HepG2 (cell line): ENCODE measurements around the gene CAMK2D. TPM values are rescaled to one million over a fixed set of nuclear protein-coding genes. Genes with fewer than 3 reads are reported as not detected.

Source experiments
- CBFB ChIP-seq: sonication (generic); formaldehyde crosslinking; IDR thresholded peaks from 2 replicates; pipeline ENCODE4 v1.4.0; 2020; ENCODE audit warnings: missing genetic modification reagents
- EP300 ChIP-seq, 3 experiments: sonication (generic) in 1 of 3; formaldehyde crosslinking in 1 of 3; IDR thresholded peaks; 2 replicates each; pipeline versions ENCODE4 v1.5.1 to v1.6.1; 2011 to 2020; ENCODE audit warnings: low read depth in 2 of 3, low read length in 2 of 3, borderline replicate concordance in 1 of 3, improper control_type of control experiment in 1 of 3, mild to moderate bottlenecking in 1 of 3, missing genetic modification reagents in 1 of 3, moderate library complexity in 1 of 3
- FOSL1 ChIP-seq: sonication (generic); formaldehyde crosslinking; IDR thresholded peaks from 2 replicates; pipeline ENCODE4 v1.9.0; 2021; ENCODE audit warnings: missing genetic modification reagents, borderline replicate concordance
- FOXJ3 ChIP-seq: sonication (generic); formaldehyde crosslinking; IDR thresholded peaks from 2 replicates; pipeline ENCODE4 v1.4.0; 2020; ENCODE audit warnings: missing genetic modification reagents, mild to moderate bottlenecking, borderline replicate concordance
- FOXO1 ChIP-seq: sonication (generic); formaldehyde crosslinking; IDR thresholded peaks from 2 replicates; pipeline ENCODE4 v1.4.0; 2020; ENCODE audit warnings: missing genetic modification reagents
- FOXP1 ChIP-seq, 2 experiments: fragments of 450-650 bp in 1 of 2; IDR thresholded peaks; 2 replicates each; pipeline ENCODE4 v1.6.1; 2017 to 2018; ENCODE audit warnings: antibody characterized with exemption in 1 of 2
- GATAD2A ChIP-seq: IDR thresholded peaks from 2 replicates; pipeline ENCODE4 v1.6.1; 2016
- GFI1 ChIP-seq: sonication (generic); formaldehyde crosslinking; IDR thresholded peaks from 2 replicates; pipeline ENCODE4 v1.5.0; 2020; ENCODE audit warnings: missing genetic modification reagents, mild to moderate bottlenecking, borderline replicate concordance
- HOXD1 ChIP-seq: sonication (generic); formaldehyde crosslinking; IDR thresholded peaks from 2 replicates; pipeline ENCODE4 v1.5.0; 2020; ENCODE audit warnings: missing genetic modification reagents
- JUN ChIP-seq: sonication (generic); formaldehyde crosslinking; IDR thresholded peaks from 2 replicates; pipeline ENCODE4 v1.4.0; 2020; ENCODE audit warnings: mild to moderate bottlenecking, missing genetic modification reagents
- KAT8 ChIP-seq: IDR thresholded peaks from 2 replicates; pipeline ENCODE4 v1.6.1; 2016; ENCODE audit warnings: missing genetic modification reagents, missing compliant biosample characterization
- NFIC ChIP-seq: IDR thresholded peaks from 2 replicates; pipeline ENCODE4 v1.6.1; 2012; ENCODE audit warnings: mild to moderate bottlenecking, low read length, inconsistent platforms
- NPAS2 ChIP-seq: sonication (generic); formaldehyde crosslinking; IDR thresholded peaks from 2 replicates; pipeline ENCODE4 v1.8.0; 2022; ENCODE audit warnings: mild to moderate bottlenecking, missing genetic modification reagents, borderline replicate concordance
- PAX8 ChIP-seq: sonication (generic); formaldehyde crosslinking; IDR thresholded peaks from 2 replicates; pipeline ENCODE4 v1.8.0; 2022; ENCODE audit warnings: mild to moderate bottlenecking, missing genetic modification reagents, borderline replicate concordance
- RBM39 ChIP-seq: fragments of 200-400 bp; formaldehyde crosslinking; IDR thresholded peaks from one replicate; pipeline ENCODE4 v1.6.1; 2018; ENCODE audit warnings: antibody characterized with exemption, mild to moderate bottlenecking, low read depth, low read length; ENCODE audit not compliant: poor library complexity, severe bottlenecking
- SOX5 ChIP-seq: IDR thresholded peaks from 2 replicates; pipeline ENCODE4 v1.6.1; 2016; ENCODE audit warnings: borderline replicate concordance
- SOX6 ChIP-seq, 2 experiments: fragments of 450-650 bp in 1 of 2; sonication (generic) in 1 of 2; formaldehyde crosslinking in 1 of 2; IDR thresholded peaks; 2 replicates each; pipeline versions ENCODE4 v1.4.0 to v1.6.1; 2017 to 2020; ENCODE audit warnings: antibody characterized with exemption in 1 of 2, mild to moderate bottlenecking in 1 of 2, missing genetic modification reagents in 1 of 2
- TGIF2 ChIP-seq: IDR thresholded peaks from 2 replicates; pipeline ENCODE4 v1.6.1; 2016; ENCODE audit warnings: control low read depth, missing compliant biosample characterization
- ZNF317 ChIP-seq: sonication (generic); formaldehyde crosslinking; IDR thresholded peaks from 2 replicates; pipeline ENCODE4 v1.5.0; 2020; ENCODE audit warnings: mild to moderate bottlenecking, missing genetic modification reagents
- ZNF564 ChIP-seq: sonication (generic); formaldehyde crosslinking; IDR thresholded peaks from 2 replicates; pipeline ENCODE4 v1.8.1; 2023; ENCODE audit warnings: mild to moderate bottlenecking, missing genetic modification reagents
- ZNF605 ChIP-seq: sonication (generic); formaldehyde crosslinking; IDR thresholded peaks from 2 replicates; pipeline ENCODE4 v1.8.0; 2022; ENCODE audit warnings: mild to moderate bottlenecking, missing genetic modification reagents
- ZNF614 ChIP-seq: IDR thresholded peaks from 2 replicates; pipeline ENCODE4 v1.6.1; 2018; ENCODE audit warnings: missing biosample characterization, missing genetic modification reagents, inconsistent platforms, borderline replicate concordance
- ZNF644 ChIP-seq: IDR thresholded peaks from 2 replicates; pipeline ENCODE4 v1.6.1; 2016; ENCODE audit warnings: low read depth
- ZNF703 ChIP-seq: sonication (generic); formaldehyde crosslinking; IDR thresholded peaks from 2 replicates; pipeline ENCODE4 v1.5.1; 2020; ENCODE audit warnings: missing genetic modification reagents, mild to moderate bottlenecking, moderate library complexity, borderline replicate concordance
- polyA plus RNA-seq, 8 experiments: library from polyadenylated mRNA; depleted of rRNA in 3 of 8; stranded (reverse) in 7 of 8; unstranded in 1 of 8; fragments of >200 nt; fragmentation: Illumina TruSeq in 4 of 8; extraction: Trizol in 4 of 8; gene quantifications; 2 replicates each; pipeline versions ENCODE4 v1.2.1 to v1.2.3, GENCODE V29; 2011 to 2016; ENCODE audit warnings: low read depth in 4 of 8, missing spikeins in 1 of 8, mixed read lengths in 1 of 8; ENCODE audit not compliant: insufficient read depth in 1 of 8
- total RNA-seq, 5 experiments: library from RNA; depleted of rRNA; stranded (reverse); fragments of >200 nt; fragmentation: Illumina TruSeq; extraction: Trizol; gene quantifications; 2 replicates each; pipeline ENCODE4 v1.2.3, GENCODE V29; 2016; ENCODE audit warnings: low read depth in 1 of 5
- TF ChIP-seq, protein P1 (sequence below): sonication (generic); formaldehyde crosslinking; conservative IDR thresholded peaks from 2 replicates; pipeline ENCODE4 v1.4.0; 2020; ENCODE audit warnings: missing genetic modification reagents
- TF ChIP-seq, protein P2 (sequence below): IDR thresholded peaks from 2 replicates; pipeline ENCODE4 v1.6.1; 2012; ENCODE audit warnings: low read length, improper control_type of control experiment
- TF ChIP-seq, protein P3 (sequence below): IDR thresholded peaks from 2 replicates; pipeline ENCODE4 v1.6.1; 2016; ENCODE audit warnings: missing biosample characterization, missing genetic modification reagents, low read depth

Gene CAMK2D
- total and polyA plus RNA-seq, 2 of the 13 experiments (the other 11 are each of a cell fraction or from before 2014, with no cell fraction given): 18.0 to 65.4 TPM

DNA sequence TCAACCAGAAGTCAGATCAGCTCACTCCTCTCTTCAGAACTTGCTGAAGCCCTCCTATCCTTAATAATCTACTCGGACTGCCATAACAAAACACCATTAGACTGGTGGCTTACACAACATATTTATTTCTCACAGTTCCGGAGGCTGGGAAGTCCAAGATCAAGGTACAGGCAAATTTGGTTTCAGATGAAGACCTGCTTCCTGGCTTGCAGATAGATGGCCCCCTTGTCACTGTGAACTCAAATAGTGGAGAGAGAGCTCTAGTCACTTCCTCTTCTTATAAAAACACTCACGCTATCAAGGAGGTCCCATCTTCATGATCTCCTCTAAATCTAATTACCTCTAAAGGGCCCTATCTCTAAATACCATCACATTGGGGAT, 125.1 kb downstream of the CAMK2D start (continued):
- no peak for TF ChIP-seq RBM39
- peak; percentile 51; the same call in 1 of the 2 replicates for TF ChIP-seq SOX5 (CRISPR knock-in tag)
- peak; percentile 100 for TF ChIP-seq ZNF564 (CRISPR knock-in tag)
- TF ChIP-seq ZNF614 (CRISPR knock-in tag): peak; percentile 97
- peak; percentile 58; the same call in 1 of the 2 replicates for TF ChIP-seq KAT8 (CRISPR knock-in tag)
- no peak for TF ChIP-seq HOXD1 (CRISPR knock-in tag)
- no peak for TF ChIP-seq NFIC
- peak; percentile 65; the same call in 1 of the 2 replicates for TF ChIP-seq FOXJ3 (CRISPR knock-in tag)
- TF ChIP-seq ZNF703: no peak
- TF ChIP-seq ZNF605: no peak
- no peak for TF ChIP-seq PAX8 (CRISPR knock-in tag)
- TF ChIP-seq ZNF317: peak; percentile 82
- TF ChIP-seq, protein P1, sequence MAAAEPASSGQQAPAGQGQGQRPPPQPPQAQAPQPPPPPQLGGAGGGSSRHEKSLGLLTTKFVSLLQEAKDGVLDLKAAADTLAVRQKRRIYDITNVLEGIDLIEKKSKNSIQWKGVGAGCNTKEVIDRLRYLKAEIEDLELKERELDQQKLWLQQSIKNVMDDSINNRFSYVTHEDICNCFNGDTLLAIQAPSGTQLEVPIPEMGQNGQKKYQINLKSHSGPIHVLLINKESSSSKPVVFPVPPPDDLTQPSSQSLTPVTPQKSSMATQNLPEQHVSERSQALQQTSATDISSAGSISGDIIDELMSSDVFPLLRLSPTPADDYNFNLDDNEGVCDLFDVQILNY (CRISPR knock-in tag): no peak
- no peak for TF ChIP-seq SOX6 (IDR thresholded peaks at IDR 0.05)
- TF ChIP-seq SOX6 (CRISPR knock-in tag; IDR thresholded peaks at IDR 0.05): peak; percentile 64
- TF ChIP-seq, protein P2, sequence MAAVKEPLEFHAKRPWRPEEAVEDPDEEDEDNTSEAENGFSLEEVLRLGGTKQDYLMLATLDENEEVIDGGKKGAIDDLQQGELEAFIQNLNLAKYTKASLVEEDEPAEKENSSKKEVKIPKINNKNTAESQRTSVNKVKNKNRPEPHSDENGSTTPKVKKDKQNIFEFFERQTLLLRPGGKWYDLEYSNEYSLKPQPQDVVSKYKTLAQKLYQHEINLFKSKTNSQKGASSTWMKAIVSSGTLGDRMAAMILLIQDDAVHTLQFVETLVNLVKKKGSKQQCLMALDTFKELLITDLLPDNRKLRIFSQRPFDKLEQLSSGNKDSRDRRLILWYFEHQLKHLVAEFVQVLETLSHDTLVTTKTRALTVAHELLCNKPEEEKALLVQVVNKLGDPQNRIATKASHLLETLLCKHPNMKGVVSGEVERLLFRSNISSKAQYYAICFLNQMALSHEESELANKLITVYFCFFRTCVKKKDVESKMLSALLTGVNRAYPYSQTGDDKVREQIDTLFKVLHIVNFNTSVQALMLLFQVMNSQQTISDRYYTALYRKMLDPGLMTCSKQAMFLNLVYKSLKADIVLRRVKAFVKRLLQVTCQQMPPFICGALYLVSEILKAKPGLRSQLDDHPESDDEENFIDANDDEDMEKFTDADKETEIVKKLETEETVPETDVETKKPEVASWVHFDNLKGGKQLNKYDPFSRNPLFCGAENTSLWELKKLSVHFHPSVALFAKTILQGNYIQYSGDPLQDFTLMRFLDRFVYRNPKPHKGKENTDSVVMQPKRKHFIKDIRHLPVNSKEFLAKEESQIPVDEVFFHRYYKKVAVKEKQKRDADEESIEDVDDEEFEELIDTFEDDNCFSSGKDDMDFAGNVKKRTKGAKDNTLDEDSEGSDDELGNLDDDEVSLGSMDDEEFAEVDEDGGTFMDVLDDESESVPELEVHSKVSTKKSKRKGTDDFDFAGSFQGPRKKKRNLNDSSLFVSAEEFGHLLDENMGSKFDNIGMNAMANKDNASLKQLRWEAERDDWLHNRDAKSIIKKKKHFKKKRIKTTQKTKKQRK: no peak
- no peak for TF ChIP-seq FOXP1 (IDR thresholded peaks at IDR 0.05)
- TF ChIP-seq FOXP1 (CRISPR knock-in tag; IDR thresholded peaks at IDR 0.05): peak; percentile 59; the same call in 1 of the 2 replicates
- TF ChIP-seq FOSL1 (CRISPR knock-in tag): no peak
- peak; percentile 27; the same call in 1 of the 2 replicates for TF ChIP-seq GFI1
- peak in 1 of 2 experiments; percentile 47; a peak in 2 of 4 replicates for TF ChIP-seq EP300 (IDR thresholded peaks at IDR 0.05; ENCODE audit: low read depth in 2 of 2, low read length in 2 of 2)
- peak; percentile 37; the same call in 1 of the 2 replicates for TF ChIP-seq EP300 (CRISPR knock-in tag; IDR thresholded peaks at IDR 0.05; ENCODE audit: borderline replicate concordance)
- no peak for TF ChIP-seq CBFB (CRISPR knock-in tag)
- TF ChIP-seq JUN (CRISPR knock-in tag): no peak
- TF ChIP-seq, protein P3, sequence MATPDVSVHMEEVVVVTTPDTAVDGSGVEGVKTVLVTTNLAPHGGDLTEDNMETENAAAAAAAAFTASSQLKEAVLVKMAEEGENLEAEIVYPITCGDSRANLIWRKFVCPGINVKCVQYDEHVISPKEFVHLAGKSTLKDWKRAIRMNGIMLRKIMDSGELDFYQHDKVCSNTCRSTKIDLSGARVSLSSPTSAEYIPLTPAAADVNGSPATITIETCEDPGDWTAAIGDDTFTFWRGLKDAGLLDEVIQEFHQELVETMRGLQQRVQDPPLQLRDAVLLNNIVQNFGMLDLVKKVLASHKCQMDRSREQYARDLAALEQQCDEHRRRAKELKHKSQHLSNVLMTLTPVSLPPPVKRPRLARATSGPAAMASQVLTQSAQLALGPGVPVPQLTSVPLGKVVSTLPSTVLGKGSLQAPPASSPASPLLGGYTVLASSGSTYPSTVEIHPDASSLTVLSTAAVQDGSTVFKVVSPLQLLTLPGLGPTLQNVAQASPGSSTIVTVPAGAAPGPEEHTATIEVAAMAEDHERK (CRISPR knock-in tag): no peak
- peak; percentile 73; the same call in 1 of the 2 replicates for TF ChIP-seq ZNF644 (CRISPR knock-in tag)
- TF ChIP-seq NPAS2 (CRISPR knock-in tag): no peak
- TF ChIP-seq FOXO1 (CRISPR knock-in tag): peak; percentile 81; the same call in 1 of the 2 replicates
- peak; percentile 71 for TF ChIP-seq GATAD2A (CRISPR knock-in tag)
- TF ChIP-seq TGIF2 (CRISPR knock-in tag): no peak
